GM18519 (cell line): Measurements from ENCODE around the gene GDI1.
"Not testable (repeated sequence)": the region's sequence is repeated elsewhere in the genome, so short reads cannot be mapped to it uniquely, and the experiment has no call there.

Source experiments
- ATAC-seq: cut with Tn5 transposase; IDR thresholded peaks from one replicate; pipeline ENCODE4 v1.9.1; 2021; ENCODE audit warnings: mild to moderate bottlenecking, moderate library complexity; ENCODE audit not compliant: unreplicated experiment, low FRiP score

Gene GDI1

DNA sequence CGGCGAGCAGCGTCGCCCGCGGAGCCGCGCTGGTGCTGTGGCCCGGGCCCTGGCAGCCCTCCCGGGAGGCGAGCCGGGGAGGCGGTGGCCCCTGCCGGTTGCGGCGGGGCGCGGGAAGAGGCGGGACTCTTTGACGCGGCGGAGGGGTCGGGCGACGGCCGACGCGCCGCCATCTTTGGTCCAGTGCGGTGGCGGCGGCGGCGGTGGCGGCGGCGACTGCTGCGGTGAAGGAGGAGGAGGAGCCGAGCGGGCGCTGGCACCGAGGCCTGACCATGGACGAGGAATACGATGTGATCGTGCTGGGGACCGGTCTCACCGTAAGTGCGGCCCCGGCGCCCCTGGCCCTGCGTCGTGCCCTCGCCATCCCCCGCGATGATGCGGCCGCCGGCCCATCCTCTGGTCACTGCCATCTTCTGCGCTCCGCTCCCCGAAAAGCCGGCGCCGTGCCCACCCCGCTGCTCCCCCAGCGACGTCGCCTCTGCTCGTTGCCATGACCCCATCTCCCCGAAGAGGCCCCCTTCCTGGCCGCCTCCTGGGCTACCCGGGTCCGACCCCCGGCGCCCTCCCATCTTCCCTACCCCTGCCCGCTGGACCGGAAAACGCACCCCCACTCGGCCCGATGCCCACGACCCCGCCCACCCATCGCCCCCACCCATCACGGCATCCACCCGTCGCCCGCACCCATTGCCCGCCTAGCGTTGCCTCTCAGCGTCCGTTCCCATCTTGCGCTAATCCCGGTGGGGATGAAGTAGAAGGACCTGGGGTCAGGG is at the start of gene GDI1:
GDI1 (plus strand) TSS at position 172 of the 770 bp plus-strand sequence; CDS start at position 273, 101 bp downstream.
- ATAC-seq: no peak

DNA sequence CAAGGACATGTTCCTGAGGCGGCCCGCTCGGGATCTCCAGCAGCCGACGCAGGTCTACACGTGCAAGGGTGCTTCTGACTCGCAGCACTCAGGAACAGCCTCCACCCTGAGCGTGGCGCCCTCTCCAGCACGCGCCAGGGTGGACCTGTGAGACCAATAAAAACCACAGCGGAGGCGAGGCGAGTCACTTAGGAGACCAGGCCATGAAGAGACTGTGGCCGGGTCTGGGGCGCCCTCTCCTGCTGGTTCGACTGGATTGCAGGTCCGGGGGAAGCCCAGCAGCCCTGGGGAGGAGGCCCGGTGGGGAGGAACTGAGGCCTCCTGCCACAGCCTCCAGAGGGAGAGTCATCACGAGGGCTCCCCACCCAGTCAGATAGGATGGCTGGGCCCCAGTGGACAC is 48.9 kb upstream of the GDI1 start:
- not testable (repeated sequence) for ATAC-seq

DNA sequence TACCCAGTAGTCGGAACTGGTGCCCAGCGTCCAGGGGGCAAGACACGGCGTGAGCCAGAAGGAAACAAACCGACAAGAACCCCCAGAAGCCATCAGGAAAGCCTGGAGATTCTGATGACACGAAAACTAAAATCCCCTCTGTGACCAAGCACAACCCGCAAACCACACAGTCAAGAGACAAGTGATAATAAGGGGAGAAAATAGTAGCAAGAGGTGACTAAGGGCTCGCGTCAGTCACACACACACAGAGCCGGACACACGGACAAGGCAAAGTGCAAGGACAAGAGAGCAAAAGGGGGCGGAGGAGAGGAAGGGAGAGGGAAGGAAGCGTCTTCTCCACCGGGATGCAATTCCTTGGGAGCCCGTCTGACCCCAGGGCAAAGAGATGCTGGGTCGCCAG is 48.3 kb upstream of the GDI1 start:
- ATAC-seq: not testable (repeated sequence)

DNA sequence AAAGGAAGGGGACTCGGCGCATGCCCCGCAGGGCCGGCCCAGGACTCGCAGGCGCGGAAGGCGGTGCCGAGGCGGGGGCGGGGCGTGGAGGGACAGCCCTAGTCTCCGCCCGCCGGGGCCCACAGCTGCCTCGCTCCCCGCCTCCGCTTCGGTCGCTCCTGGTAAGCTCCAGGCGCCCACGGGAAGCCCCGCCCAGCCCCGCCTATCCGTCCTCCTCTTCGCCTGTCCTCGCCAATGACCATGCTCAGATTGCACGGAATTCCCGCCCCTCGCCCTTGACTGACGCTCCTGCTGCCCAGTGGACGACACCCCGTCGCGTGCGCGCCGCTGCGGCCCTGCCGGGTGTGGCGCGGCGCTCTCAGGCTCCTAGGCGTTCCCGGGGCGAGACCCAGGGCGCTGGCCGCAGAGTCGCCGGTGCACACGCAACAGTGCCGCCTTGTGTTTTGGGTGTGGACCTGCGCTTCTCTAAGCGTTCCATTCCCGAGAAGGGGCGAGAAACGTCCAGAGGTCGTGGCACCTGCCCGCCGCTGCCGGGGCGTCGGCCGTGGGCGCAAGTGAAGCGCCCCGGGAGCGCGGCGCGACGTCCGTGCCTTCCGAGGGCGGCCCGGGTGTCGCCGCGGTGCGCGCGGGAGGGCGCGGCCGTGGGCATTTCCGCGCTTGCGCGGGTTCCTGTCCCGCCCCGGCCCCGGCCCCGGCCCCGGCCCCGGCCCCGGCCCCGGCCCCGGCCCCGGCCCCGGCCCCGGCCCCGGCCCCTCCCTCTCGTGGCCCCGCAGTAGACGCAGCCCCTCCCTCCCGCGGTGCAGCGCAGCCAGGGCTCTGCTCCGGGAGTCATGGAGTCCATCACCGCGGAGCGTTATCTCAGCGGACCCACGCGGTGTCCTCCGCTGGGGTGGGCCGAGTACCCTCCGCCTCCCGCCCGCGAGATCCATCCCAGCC is 46.9 kb upstream of the GDI1 start:
- peak; percentile 53 for ATAC-seq

DNA sequence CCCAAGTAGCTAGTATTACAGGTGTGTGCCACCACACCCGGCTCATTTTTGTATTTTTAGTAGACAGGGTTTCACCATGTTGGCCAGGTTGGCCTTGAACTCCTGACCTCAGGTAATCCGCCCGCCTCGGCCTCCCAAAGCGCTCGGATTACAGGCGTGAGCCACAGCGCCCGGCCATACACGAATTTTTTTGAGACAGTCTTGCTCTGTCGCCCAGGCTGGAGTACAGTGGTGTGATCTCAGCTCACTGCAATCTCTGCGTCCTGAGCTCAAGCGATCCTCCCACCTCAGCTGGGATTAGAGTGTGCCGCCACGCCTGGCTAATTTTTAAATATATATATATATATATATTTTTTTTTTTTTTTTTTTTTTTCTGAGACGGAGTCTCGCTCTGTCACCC is 40.6 kb upstream of the GDI1 start:
- not testable (repeated sequence) for ATAC-seq

DNA sequence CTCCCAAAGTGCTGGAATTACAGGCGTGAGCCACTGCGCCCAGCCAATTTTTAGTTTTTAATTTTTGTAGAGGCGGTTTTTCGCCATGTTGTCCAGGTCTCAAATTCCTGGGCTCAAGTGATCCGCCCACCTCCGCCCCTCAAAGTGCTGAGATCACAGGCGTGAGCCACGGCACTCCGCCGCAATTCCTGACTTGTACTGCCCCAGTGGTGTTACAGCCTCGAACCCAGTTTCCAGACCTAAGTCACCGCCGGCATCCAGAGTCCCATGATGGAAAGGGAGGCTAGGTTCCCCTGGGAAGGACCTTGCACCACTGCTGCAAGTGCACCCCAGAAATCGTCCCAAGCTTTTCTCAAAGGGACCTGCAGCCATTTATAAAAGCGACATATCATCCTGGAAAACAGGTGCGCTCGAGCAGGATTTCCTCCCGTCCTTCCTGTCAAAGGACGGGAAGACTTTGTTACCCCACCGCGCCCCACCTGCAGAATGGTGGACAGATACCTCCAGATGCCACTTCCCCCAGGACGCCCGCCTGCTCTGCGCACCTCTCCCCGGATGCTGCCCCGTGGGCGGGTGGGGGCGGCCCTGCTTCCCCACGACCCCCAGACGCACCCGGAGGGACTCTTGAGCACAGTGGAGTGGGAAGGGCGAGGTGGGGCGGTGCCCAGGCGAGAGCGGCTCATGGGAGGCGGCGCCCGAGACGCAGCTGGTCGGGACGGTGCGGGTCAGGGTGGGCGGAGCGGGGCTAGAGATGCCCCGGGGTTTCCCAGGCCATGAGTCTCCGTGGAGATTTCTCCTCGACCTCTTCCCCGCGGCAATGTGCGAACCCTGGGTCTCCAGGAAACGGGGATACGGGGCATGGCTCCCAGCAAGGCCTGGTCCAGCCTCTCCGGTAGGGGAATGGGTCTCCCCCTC is 39.7 kb upstream of the GDI1 start:
- ATAC-seq: no peak

DNA sequence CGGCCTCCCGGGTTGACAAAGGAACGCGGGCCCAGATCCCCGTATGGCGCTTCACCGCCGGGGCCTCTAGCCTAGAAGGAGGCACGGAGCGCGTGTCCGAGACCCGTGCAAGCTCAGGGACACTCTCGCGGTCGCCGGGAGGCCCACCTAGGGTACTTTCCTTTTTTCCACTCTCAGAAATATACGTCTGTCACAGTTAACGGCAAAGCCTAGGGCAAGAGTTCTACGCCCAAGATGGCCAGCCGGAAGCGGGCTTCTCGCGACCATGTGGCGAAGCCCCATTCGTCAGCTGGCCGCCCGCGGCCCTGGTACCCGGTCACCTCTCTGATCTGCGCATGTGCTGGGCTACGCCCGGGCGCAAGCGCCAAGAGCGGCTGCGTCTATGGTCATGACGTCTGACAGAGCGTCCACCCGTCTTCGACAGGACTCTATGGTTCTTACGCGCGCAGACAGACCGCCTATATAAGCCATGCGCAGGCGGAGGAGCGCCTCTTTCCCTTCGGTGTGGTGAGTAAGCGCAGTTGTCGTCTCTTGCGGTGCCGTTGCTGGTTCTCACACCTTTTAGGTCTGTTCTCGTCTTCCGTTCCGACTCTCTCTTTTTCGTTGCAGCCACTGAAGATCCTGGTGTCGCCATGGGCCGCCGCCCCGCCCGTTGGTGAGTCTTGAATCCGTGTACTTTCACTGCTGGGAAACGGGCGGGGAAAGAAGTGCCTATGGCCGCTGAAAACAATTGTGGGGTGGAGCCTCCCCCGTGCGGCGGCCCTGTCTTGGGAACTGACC is 38.9 kb upstream of the GDI1 start, which contains the start of gene RPL10:
RPL10 (plus strand) TSS at position 490 of the 780 bp plus-strand sequence; CDS start at position 633, 143 bp downstream.
- peak; percentile 77 for ATAC-seq

DNA sequence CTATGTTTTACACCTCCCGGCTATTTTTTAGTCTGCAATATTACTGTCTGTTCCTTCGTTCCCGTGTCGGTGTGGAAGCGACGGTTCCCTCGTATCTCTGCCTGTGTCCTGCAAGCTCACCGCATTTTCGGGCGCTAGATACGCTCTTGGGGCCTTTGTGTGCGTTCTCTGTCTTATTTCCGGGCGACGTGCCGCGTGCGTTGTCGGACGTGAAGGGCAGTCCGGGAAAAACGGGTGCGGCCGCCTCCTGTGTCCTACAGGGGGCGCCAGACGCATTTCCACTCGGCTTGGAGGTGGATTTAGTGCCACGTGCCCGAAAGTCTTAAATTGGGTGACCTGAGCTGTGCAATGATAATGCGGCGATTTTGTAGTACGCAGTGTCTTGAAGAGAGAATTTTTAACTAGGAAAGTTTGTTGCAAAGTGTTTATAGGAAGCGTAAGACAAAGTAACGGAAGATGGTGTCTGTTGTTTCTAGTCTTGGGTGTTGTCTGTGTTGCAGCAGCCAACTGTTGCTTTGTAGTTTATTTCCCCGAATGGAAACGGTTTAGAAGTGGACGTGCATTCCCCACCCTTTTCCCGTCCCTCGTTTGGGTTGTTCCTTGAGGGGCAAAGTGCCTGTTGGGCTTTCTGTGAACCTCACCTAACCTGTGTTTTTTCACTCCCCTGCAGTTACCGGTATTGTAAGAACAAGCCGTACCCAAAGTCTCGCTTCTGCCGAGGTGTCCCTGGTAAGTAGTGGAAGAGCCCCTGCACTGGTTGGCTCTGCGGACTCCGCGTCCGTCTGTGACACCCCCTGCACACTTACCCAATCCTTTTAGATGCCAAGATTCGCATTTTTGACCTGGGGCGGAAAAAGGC is 38.1 kb upstream of the GDI1 start:
- ATAC-seq: no peak

DNA sequence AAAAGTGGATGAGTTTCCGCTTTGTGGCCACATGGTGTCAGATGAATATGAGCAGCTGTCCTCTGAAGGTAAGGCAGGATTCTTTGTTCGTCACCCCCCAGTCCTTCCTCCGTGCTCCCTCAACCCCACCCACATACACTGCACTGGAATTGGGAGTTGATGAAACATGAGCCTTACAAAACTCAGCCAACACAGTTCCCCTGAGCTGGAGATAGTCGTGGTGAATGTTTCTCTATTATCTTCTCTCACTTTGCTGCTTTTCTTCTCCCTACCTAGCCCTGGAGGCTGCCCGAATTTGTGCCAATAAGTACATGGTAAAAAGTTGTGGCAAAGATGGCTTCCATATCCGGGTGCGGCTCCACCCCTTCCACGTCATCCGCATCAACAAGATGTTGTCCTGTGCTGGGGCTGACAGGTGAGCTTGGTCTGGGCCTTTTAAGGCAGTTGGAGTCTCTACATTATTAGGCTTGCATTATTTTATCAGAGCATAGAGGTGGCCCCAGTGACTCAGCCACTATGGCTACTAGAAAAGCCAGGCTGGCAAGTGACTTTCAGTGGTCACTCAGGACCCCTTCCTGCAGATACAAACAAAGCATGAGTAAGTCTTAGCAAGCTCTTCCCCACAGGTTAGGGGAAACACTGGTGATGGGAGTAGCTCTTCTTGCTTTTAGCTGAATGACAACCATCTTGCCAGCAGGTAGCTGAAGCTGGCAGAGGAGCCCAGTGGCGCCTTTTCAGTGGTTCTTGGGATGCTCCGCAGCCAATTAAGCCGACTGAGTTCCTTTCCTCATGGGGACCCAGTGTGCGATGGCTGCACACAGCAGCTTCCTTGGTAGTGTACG is 37.2 kb upstream of the GDI1 start:
- ATAC-seq: no peak

DNA sequence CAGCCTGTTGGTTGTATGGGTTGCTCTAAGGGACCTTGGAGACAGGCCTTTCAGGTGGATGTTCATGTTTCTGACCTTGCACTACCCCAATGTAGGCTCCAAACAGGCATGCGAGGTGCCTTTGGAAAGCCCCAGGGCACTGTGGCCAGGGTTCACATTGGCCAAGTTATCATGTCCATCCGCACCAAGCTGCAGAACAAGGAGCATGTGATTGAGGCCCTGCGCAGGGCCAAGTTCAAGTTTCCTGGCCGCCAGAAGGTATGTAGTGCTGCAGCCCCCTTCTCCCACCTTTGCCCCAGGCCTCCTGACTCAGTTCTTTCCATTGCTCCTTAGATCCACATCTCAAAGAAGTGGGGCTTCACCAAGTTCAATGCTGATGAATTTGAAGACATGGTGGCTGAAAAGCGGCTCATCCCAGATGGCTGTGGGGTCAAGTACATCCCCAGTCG is 36.6 kb upstream of the GDI1 start:
- ATAC-seq: not testable (repeated sequence)

DNA sequence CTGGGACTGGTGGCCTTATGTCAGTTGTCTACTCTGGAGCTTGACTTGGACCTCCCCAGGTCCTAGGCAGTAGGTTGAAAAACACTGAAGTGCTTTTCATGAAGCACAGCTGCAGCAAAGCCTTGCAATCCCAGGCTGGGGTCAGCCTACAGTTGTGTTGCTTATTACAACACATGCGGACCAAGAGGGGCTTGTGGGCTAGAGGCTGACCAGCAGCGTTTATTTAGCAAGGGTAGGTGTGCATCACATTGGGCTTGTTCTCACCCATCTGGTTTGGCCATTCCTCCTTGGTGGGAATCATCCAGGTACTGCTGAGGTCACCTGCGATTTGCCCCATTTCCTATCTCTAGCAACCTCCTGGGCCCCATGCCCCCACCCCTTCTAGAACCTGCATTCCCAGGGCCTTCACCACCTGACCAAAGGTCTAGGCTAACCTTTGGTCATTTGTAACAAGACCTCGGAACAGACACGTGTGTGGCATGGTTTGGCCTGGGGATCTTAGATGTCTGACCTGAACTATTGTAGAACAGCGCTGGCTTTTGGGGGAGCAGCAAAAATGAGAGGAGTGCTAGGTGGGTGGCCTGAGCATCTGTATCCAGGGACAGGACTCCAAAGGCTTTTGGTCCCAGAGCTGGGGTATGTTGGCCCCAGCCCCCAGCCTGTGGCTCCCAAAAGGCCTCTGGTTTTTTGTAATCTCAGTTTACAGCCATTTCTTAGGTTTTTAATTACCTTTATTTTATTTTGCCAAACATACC is 35.7 kb upstream of the GDI1 start:
- ATAC-seq: no peak

DNA sequence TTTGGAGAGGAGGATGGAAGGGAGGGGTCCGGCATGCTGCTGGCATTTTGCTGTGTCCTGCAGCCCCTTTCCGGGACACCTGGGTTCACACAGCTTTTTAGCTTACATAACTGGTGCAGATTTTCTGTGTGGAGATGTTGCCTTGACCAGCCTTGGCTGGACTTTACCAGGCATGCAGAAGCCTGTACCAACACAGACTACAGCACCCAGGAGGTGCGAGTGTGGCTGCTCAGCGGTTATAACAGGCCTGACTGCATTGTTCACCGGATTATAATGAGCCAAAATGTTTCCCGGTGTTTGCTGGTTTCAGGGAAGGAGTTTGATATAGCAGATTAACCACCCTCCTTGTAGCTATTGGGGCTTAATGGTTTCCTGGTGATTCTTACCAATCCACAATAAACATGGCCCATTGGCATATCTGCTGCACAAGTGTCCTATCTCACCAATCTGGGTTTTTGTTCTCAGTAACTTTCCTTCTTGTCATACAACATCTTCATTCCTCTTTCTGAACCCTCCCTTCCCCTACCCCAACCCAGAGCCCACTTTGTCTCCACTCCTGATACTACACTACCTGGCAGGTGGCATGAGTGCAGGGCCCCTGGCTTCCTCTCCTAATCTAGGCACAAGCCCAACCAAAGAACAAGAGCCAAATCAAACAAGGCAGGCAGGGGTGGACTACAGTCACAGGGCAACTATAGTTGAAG is 34.9 kb upstream of the GDI1 start:
- ATAC-seq: no peak

DNA sequence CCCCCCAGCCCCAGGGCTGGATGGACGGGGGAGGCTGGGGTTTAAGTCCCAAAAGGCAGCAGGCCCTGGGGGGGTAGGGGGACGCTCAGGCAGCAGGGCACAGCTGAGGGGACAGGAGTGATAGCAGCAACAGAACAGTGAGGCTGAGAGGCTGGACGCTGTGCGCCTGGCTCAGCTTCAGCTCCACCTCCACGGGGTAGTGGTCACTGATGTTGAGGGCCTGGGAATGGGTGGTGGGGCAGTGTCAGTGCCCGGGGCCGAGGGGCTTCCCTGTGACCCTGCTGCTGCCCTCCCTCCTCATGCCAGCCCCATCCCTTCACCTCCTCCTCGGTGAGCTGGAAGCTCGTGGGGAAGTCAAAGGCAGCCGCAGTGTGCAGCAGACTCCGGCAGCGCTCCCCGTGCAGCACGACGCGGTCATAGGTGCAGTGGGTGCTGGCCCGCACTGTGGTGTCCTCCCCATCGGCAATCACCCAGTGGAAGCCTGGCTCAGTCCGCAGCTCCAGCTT is 34.3 kb upstream of the GDI1 start:
- ATAC-seq: no peak

DNA sequence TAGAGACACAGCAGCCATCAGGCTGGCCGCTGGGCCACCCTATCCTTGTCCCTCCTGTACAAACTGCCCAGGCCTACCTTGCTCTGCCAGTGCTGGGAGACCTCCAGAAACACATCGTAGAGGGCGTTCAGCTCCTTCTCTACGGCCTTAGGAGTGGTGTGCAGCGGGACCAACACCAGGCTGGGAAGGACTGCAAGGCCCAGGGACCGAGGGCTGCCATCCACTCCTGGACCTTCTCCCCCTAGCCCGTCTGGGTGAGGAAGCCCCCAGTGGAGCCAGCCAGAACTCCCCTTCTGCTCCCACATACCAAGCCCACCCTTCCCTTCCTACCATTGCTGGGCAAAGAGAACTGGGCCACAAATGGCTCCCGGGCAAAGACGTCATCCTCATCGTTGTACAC is 33.8 kb upstream of the GDI1 start:
- no peak for ATAC-seq

DNA sequence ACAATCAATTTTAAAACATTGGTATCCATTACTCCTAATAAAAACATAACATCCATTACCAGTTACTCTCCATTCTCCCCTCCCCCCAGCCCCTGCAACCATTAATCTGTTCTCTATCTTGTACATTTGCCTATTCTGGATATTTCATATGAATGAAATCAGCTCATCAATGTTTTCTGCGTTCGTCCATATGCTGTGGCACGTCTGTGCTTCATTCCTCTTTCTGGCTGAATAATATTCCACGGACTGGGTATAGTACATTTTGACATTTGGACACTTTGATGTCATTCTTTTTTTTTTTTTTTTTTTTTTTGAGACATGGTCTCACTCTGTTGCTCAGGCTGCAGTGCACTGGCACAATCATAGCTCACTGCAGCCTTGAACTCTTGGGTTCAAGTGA is 33.1 kb upstream of the GDI1 start:
- ATAC-seq: no peak

DNA sequence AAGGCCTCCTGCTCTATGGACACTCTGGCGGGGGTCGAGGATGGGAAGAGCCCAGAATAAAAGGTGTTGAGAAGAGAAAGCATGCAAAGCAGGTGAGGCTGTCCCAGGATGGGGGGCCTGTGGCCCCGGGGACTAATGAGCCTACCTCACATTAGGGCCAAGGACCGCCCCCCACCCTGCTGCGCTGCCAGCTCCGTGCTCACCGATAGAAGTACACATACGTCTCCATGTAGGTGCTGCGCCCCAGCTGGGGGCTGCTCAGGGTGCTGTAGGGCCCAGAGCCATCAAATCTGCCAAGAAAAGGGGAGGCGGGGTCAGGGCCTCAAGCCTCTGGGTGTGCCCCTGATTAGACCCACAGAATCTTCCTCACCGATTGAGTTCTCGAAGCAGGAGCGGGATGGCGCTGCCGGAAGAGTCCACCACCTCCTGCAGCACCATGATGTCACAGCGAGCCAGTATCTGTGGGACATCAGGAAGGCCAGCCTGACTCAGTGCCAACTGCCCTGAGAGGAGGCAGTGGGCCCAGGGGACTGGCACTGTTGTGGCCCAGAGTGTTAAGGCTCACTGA is 32.2 kb upstream of the GDI1 start:
- no peak for ATAC-seq
